Liver (tissue), 3 donors: ENCODE data around the gene PIEZO2.

Source experiments
- FOXA1 ChIP-seq: IDR thresholded peaks from 2 replicates; pipeline ENCODE4 v1.6.1; 2016; ENCODE audit warnings: antibody characterized with exemption
- GABPA ChIP-seq, 2 donors: IDR thresholded peaks in 1 of 2; conservative IDR thresholded peaks in 1 of 2; 2 replicates each; pipeline ENCODE4 v1.6.1; 2016; ENCODE audit warnings: antibody characterized with exemption in 2 of 2, mild to moderate bottlenecking in 1 of 2, moderate library complexity in 1 of 2
- RAD21 ChIP-seq, 2 donors: IDR thresholded peaks; 2 replicates each; pipeline ENCODE4 v1.6.1; 2016; ENCODE audit warnings: antibody characterized with exemption in 2 of 2, mild to moderate bottlenecking in 2 of 2
- RXRA ChIP-seq, 2 donors: IDR thresholded peaks; 2 replicates each; pipeline ENCODE4 v1.6.1; 2017 to 2018; ENCODE audit warnings: antibody characterized with exemption in 2 of 2, mild to moderate bottlenecking in 1 of 2
- SP1 ChIP-seq: IDR thresholded peaks from 2 replicates; pipeline ENCODE4 v1.6.1; 2018; ENCODE audit warnings: antibody characterized with exemption, mild to moderate bottlenecking
- TAF1 ChIP-seq: conservative IDR thresholded peaks from 2 replicates; pipeline ENCODE4 v1.6.1; 2016; ENCODE audit warnings: antibody characterized with exemption, mild to moderate bottlenecking
- YY1 ChIP-seq: IDR thresholded peaks from 2 replicates; pipeline ENCODE4 v1.6.1; 2016; ENCODE audit warnings: antibody characterized with exemption, mild to moderate bottlenecking
- TF ChIP-seq, protein P1 (sequence below): fragments of 150-350 bp; IDR thresholded peaks from 2 replicates; pipeline ENCODE4 v1.5.1; 2017; ENCODE audit warnings: improper control_type of control experiment, low read depth, low read length; ENCODE audit not compliant: missing input control
- TF ChIP-seq, protein P2 (sequence below): IDR thresholded peaks from 2 replicates; pipeline ENCODE4 v1.6.1; 2016; ENCODE audit warnings: antibody characterized with exemption
- TF ChIP-seq, protein P3 (sequence below): IDR thresholded peaks from 2 replicates; pipeline ENCODE4 v1.6.1; 2016; ENCODE audit warnings: antibody characterized with exemption, mild to moderate bottlenecking
- TF ChIP-seq, protein P4 (sequence below): IDR thresholded peaks from 2 replicates; pipeline ENCODE4 v1.6.1; 2016; ENCODE audit warnings: antibody characterized with exemption
- donor health status: healthy.
- donor health status: healthy.

DNA sequence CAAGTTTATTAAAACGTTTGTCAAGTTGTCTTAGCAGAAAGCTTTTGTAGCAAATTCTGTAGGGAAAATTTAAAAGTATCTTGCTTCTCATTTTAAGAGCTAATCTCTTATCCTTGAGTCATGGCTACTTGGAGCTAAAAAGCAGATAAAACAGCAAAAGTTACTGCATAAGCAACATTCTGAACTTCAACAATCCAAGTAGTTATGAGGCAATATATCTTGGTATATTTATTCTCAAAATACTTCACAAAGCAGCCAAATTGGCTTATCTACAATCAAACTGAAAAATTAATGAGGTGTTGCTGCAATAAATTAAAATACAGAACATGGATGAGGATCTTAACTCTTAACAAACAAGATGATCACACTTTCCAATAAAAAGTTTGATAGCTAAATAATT, 306.5 kb downstream of the PIEZO2 start:
- TF ChIP-seq, protein P1, sequence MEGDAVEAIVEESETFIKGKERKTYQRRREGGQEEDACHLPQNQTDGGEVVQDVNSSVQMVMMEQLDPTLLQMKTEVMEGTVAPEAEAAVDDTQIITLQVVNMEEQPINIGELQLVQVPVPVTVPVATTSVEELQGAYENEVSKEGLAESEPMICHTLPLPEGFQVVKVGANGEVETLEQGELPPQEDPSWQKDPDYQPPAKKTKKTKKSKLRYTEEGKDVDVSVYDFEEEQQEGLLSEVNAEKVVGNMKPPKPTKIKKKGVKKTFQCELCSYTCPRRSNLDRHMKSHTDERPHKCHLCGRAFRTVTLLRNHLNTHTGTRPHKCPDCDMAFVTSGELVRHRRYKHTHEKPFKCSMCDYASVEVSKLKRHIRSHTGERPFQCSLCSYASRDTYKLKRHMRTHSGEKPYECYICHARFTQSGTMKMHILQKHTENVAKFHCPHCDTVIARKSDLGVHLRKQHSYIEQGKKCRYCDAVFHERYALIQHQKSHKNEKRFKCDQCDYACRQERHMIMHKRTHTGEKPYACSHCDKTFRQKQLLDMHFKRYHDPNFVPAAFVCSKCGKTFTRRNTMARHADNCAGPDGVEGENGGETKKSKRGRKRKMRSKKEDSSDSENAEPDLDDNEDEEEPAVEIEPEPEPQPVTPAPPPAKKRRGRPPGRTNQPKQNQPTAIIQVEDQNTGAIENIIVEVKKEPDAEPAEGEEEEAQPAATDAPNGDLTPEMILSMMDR: no peak
- TF ChIP-seq, protein P2, sequence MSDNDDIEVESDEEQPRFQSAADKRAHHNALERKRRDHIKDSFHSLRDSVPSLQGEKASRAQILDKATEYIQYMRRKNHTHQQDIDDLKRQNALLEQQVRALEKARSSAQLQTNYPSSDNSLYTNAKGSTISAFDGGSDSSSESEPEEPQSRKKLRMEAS: no peak
- TF ChIP-seq RXRA (IDR thresholded peaks at IDR 0.05) (no peak), SP1 (no peak), TAF1 (no peak), RAD21 (IDR thresholded peaks at IDR 0.05) (no peak), GABPA (IDR thresholded peaks at IDR 0.05 in 1 of 2, conservative IDR thresholded peaks at IDR 0.05 in 1 of 2) (no peak), YY1 (no peak), FOXA1 (no peak)
- TF ChIP-seq, protein P3, sequence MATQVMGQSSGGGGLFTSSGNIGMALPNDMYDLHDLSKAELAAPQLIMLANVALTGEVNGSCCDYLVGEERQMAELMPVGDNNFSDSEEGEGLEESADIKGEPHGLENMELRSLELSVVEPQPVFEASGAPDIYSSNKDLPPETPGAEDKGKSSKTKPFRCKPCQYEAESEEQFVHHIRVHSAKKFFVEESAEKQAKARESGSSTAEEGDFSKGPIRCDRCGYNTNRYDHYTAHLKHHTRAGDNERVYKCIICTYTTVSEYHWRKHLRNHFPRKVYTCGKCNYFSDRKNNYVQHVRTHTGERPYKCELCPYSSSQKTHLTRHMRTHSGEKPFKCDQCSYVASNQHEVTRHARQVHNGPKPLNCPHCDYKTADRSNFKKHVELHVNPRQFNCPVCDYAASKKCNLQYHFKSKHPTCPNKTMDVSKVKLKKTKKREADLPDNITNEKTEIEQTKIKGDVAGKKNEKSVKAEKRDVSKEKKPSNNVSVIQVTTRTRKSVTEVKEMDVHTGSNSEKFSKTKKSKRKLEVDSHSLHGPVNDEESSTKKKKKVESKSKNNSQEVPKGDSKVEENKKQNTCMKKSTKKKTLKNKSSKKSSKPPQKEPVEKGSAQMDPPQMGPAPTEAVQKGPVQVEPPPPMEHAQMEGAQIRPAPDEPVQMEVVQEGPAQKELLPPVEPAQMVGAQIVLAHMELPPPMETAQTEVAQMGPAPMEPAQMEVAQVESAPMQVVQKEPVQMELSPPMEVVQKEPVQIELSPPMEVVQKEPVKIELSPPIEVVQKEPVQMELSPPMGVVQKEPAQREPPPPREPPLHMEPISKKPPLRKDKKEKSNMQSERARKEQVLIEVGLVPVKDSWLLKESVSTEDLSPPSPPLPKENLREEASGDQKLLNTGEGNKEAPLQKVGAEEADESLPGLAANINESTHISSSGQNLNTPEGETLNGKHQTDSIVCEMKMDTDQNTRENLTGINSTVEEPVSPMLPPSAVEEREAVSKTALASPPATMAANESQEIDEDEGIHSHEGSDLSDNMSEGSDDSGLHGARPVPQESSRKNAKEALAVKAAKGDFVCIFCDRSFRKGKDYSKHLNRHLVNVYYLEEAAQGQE: no peak
- TF ChIP-seq, protein P4, sequence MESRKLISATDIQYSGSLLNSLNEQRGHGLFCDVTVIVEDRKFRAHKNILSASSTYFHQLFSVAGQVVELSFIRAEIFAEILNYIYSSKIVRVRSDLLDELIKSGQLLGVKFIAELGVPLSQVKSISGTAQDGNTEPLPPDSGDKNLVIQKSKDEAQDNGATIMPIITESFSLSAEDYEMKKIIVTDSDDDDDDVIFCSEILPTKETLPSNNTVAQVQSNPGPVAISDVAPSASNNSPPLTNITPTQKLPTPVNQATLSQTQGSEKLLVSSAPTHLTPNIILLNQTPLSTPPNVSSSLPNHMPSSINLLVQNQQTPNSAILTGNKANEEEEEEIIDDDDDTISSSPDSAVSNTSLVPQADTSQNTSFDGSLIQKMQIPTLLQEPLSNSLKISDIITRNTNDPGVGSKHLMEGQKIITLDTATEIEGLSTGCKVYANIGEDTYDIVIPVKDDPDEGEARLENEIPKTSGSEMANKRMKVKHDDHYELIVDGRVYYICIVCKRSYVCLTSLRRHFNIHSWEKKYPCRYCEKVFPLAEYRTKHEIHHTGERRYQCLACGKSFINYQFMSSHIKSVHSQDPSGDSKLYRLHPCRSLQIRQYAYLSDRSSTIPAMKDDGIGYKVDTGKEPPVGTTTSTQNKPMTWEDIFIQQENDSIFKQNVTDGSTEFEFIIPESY: no peak
